Loucy (cell line): ENCODE measurements around the gene ARHGAP35.

Source experiments
- H2AFZ ChIP-seq: fragments of 200-600 bp; sonication (generic); 2 replicates; pipeline ENCODE4 v1.6.0; 2016; ENCODE audit warnings: antibody characterized with exemption, mild to moderate bottlenecking, low read length, moderate library complexity
- H3F3A ChIP-seq: fragments of 200-600 bp; 2 replicates; pipeline ENCODE4 v1.6.0; 2016; ENCODE audit warnings: antibody characterized with exemption, low read depth, mild to moderate bottlenecking
- H3K27me3 ChIP-seq: fragments of 200-600 bp; sonication (generic); 2 replicates; pipeline ENCODE4 v1.6.1; 2014; ENCODE audit warnings: low read length, mild to moderate bottlenecking; ENCODE audit not compliant: insufficient read depth, poor library complexity, severe bottlenecking
- H3K36me3 ChIP-seq: fragments of 200-600 bp; sonication (generic); 2 replicates; pipeline ENCODE4 v1.6.1; 2016; ENCODE audit warnings: low read length; ENCODE audit not compliant: insufficient read depth
- H3K4me1 ChIP-seq: fragments of 200-600 bp; sonication (generic); 2 replicates; pipeline ENCODE4 v1.5.1; 2014; ENCODE audit warnings: low read length, mild to moderate bottlenecking; ENCODE audit not compliant: insufficient read depth, poor library complexity, severe bottlenecking
- H3K4me2 ChIP-seq: fragments of 200-600 bp; sonication (generic); 2 replicates; pipeline ENCODE4 v1.6.0; 2014; ENCODE audit warnings: antibody characterized with exemption, low read length, low read depth, mild to moderate bottlenecking; ENCODE audit not compliant: poor library complexity, severe bottlenecking
- H3K4me3 ChIP-seq: fragments of 200-600 bp; sonication (generic); 2 replicates; pipeline ENCODE4 v1.5.1; 2014; ENCODE audit warnings: low read length, mild to moderate bottlenecking, mixed read lengths; ENCODE audit not compliant: poor library complexity, severe bottlenecking
- H3K79me2 ChIP-seq: fragments of 200-600 bp; sonication (generic); 2 replicates; pipeline ENCODE4 v1.6.1; 2014; ENCODE audit warnings: low read length; ENCODE audit not compliant: insufficient read depth
- H3K9ac ChIP-seq: fragments of 200-600 bp; sonication (generic); 2 replicates; pipeline ENCODE4 v1.6.0; 2014; ENCODE audit warnings: mild to moderate bottlenecking, low read depth, low read length, moderate library complexity; ENCODE audit not compliant: poor library complexity, severe bottlenecking
- H3K9me2 ChIP-seq: fragments of 200-600 bp; sonication (generic); replicated peaks from 2 replicates; pipeline ENCODE4 v1.6.1; 2016; ENCODE audit warnings: low read depth, low read length, mixed read lengths
- H3K9me3 ChIP-seq: fragments of 200-600 bp; sonication (generic); 2 replicates; pipeline ENCODE4 v1.6.1; 2014; ENCODE audit warnings: mild to moderate bottlenecking, antibody characterized with exemption, low read length, low read depth; ENCODE audit not compliant: insufficient read depth
- H4K20me1 ChIP-seq: fragments of 200-600 bp; sonication (generic); 2 replicates; pipeline ENCODE4 v1.6.0; 2014; ENCODE audit warnings: antibody characterized with exemption, low read length, mild to moderate bottlenecking; ENCODE audit not compliant: insufficient read depth, poor library complexity, severe bottlenecking
- EZH2phosphoT487 ChIP-seq: fragments of 200-600 bp; IDR thresholded peaks from 2 replicates; pipeline ENCODE4 v1.6.1; 2018; ENCODE audit warnings: antibody characterized with exemption, mild to moderate bottlenecking, moderate library complexity, borderline replicate concordance
- TF ChIP-seq, protein P1 (sequence below): fragments of 200-600 bp; sonication (generic); conservative IDR thresholded peaks from 2 replicates; pipeline ENCODE4 v1.5.1; 2014; ENCODE audit warnings: mild to moderate bottlenecking, antibody characterized with exemption, low read length

ARHGAP35 gene

DNA sequence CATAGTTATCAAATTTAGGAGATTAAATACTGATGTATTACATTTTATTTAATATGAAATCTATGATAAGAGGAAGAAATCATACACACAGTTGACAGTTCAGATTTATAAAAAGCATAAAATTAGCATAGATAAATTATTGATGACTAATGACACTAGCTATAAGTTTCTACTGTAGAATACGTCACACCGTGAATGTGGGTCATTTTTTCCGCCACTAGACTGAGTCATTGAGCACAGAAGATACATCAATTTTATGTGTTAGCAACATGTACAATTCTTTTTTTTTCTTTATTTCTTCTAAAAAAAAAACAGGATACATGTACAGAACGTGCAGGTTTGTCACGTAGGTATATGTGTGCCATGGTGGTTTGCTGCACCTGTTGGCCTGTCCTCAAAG is 32.3 kb upstream of the ARHGAP35 start:
- Histone ChIP-seq H2AFZ (no peak overlapping the region), H3K4me2 (no peak overlapping the region), H3K9me3 (no peaks in the 10 kb centered on the region), H3K79me2 (no peaks in the 10 kb centered on the region), H4K20me1 (no peaks in the 10 kb centered on the region), H3F3A (no peaks in the 10 kb centered on the region), H3K9me2 (no peaks in the 10 kb centered on the region), H3K4me3 (no peak overlapping the region), H3K4me1 (no peaks in the 10 kb centered on the region), H3K36me3 (no peaks in the 10 kb centered on the region), H3K27me3 (no peaks in the 10 kb centered on the region), H3K9ac (no peak overlapping the region)
- TF ChIP-seq EZH2phosphoT487, result no peak
- TF ChIP-seq, protein P1, sequence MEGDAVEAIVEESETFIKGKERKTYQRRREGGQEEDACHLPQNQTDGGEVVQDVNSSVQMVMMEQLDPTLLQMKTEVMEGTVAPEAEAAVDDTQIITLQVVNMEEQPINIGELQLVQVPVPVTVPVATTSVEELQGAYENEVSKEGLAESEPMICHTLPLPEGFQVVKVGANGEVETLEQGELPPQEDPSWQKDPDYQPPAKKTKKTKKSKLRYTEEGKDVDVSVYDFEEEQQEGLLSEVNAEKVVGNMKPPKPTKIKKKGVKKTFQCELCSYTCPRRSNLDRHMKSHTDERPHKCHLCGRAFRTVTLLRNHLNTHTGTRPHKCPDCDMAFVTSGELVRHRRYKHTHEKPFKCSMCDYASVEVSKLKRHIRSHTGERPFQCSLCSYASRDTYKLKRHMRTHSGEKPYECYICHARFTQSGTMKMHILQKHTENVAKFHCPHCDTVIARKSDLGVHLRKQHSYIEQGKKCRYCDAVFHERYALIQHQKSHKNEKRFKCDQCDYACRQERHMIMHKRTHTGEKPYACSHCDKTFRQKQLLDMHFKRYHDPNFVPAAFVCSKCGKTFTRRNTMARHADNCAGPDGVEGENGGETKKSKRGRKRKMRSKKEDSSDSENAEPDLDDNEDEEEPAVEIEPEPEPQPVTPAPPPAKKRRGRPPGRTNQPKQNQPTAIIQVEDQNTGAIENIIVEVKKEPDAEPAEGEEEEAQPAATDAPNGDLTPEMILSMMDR, result no peak

DNA sequence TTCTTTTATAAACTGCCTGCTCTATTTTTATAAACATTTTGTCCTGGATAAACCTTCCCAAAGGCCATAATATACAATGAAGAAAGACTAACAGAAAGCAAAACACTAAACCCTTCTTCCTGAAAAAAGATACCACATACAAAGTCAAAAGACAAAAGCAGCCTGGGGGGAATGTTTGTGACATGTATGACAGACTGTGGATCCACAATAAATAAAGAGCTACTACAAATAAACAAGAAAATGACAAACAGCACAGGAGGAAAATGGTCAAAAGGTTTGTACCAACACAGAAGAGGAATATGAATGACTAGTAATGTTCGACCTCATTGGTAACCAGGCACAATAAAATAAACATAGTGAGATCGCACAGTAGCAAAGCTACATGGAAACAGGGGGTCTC is 29.9 kb upstream of the ARHGAP35 start:
- Histone ChIP-seq H3K4me2 (no peak overlapping the region), H3K4me3 (no peak overlapping the region), H3K27me3 (no peaks in the 10 kb centered on the region), H3K9me2 (no peaks in the 10 kb centered on the region), H3K9ac (no peak overlapping the region), H3K36me3 (no peaks in the 10 kb centered on the region), H4K20me1 (no peaks in the 10 kb centered on the region), H3K9me3 (no peaks in the 10 kb centered on the region), H3F3A (no peaks in the 10 kb centered on the region), H3K4me1 (no peaks in the 10 kb centered on the region), H2AFZ (no peak overlapping the region), H3K79me2 (no peaks in the 10 kb centered on the region)
- TF ChIP-seq, protein P1, result no peak
- no peak for TF ChIP-seq EZH2phosphoT487

DNA sequence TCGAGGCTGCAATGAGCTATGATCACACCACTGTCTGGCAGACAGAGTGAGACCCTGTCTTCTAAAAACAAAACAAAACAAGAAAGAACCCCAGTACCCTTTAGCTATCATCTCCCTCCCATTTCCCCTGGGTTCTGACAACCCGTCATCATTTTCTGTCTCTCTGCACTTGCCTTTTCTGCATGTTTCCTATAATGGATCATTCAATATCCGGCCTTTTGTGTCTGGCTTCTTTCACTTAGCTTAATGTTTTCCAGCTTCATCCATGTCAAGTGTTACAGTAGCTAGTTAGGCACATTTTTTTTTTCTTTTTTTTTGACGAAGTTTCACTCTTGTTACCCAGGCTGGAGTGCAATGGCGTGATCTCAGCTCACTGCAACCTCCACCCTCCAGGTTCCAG is 26.7 kb upstream of the ARHGAP35 start:
- H3K36me3 ChIP-seq, result no peaks in the 10 kb centered on the region; the same call in 1 of the 2 replicates
- no peaks in the 10 kb centered on the region for H3K9me2 ChIP-seq
- H3K4me3 ChIP-seq, result no peak overlapping the region
- no peaks in the 10 kb centered on the region for H3K27me3 ChIP-seq
- no peak overlapping the region for H3K4me2 ChIP-seq
- H3K79me2 ChIP-seq, result no peaks in the 10 kb centered on the region
- no peak overlapping the region for H3K9ac ChIP-seq
- TF ChIP-seq EZH2phosphoT487, result no peak
- TF ChIP-seq, protein P1, result no peak
- no peaks in the 10 kb centered on the region for H4K20me1 ChIP-seq
- H3K4me1 ChIP-seq, result no peaks in the 10 kb centered on the region
- H2AFZ ChIP-seq, result no peak overlapping the region
- H3K9me3 ChIP-seq, result no peaks in the 10 kb centered on the region
- no peaks in the 10 kb centered on the region for H3F3A ChIP-seq
